ENCODE results near the gene P2RY2.

P2RY2 gene

DNA sequence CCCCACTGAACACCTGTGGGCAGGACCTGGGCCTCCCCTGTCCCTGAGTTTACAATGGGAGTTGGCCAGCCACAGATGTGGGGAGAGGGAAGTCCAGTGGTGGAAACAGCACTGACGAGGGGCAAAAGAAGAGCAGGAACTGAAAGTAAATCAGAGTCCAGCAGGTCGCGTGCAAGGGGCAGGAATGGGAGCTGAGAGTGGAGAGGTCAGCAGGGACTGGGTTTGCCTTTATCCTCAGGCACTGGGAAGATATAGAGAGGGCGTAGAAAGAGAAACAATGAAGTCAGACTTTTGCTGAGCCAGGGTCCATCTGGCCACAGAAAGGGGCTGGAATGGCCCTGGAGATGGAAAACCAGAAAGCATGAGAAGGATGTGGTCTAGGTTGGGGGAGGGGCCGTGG is 62.5 kb downstream of the P2RY2 start:
- Histone ChIP-seq H3K9me3 (ENCODE audit: insufficient read depth, low read length) (no peaks in the 10 kb centered on the region), H3F3A (ENCODE audit: insufficient read depth) (no peaks in the 10 kb centered on the region), H3K79me2 (ENCODE audit: insufficient read depth, low read length) (no peaks in the 10 kb centered on the region), H2AFZ (ENCODE audit: low read depth, low read length, severe bottlenecking) (no peak overlapping the region), H3K36me3 (ENCODE audit: low read length) (no peaks in the 10 kb centered on the region), H4K20me1 (ENCODE audit: low read depth, low read length) (no peaks in the 10 kb centered on the region), H3K9me2 (replicated peaks; ENCODE audit: insufficient read depth, low read length) (no peaks in the 10 kb centered on the region), H3K4me2 (ENCODE audit: low read depth, low read length, poor library complexity, severe bottlenecking) (no peak overlapping the region), H3K9ac (ENCODE audit: low read length) (no peak overlapping the region), H3K4me3 (ENCODE audit: insufficient read depth, low read length, poor library complexity, severe bottlenecking) (no peak overlapping the region), H3K27me3 (ENCODE audit: low read length) (no peaks in the 10 kb centered on the region), H3K27ac (ENCODE audit: low read depth, low read length) (no peak overlapping the region)
- TF ChIP-seq, protein P1, sequence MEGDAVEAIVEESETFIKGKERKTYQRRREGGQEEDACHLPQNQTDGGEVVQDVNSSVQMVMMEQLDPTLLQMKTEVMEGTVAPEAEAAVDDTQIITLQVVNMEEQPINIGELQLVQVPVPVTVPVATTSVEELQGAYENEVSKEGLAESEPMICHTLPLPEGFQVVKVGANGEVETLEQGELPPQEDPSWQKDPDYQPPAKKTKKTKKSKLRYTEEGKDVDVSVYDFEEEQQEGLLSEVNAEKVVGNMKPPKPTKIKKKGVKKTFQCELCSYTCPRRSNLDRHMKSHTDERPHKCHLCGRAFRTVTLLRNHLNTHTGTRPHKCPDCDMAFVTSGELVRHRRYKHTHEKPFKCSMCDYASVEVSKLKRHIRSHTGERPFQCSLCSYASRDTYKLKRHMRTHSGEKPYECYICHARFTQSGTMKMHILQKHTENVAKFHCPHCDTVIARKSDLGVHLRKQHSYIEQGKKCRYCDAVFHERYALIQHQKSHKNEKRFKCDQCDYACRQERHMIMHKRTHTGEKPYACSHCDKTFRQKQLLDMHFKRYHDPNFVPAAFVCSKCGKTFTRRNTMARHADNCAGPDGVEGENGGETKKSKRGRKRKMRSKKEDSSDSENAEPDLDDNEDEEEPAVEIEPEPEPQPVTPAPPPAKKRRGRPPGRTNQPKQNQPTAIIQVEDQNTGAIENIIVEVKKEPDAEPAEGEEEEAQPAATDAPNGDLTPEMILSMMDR (IDR thresholded peaks at IDR 0.05; ENCODE audit: insufficient read depth, low read length, poor library complexity, severe bottlenecking), result no peak
- no peak for TF ChIP-seq EZH2phosphoT487 (conservative IDR thresholded peaks at IDR 0.05; ENCODE audit: low read length)

DNA sequence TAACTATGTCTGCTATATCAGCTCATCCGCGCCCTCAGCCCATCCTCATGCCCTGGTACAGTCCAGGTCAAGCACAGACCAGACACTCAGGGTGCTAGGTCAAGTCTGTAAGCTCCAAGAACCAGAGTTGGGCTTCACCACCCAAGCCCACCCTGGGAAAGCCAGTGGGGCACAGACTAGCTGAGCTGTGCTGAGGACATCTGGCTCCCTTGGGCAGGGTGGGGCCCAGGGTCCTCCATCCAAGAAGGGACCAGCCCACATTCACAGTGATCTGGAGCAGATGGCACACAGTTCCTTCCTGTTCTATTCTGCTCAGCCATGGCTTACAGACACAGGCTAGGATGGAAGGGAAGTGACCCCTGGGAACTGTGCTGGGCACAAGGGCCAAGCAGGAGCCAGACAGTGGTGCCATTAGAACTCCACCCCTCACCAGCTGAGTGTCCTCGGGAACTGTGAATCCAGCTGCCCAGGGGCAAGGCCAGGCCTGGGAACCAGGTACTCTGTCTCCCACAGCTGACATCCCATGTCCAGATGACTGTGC is 63.2 kb downstream of the P2RY2 start:
- Histone ChIP-seq H3K4me3 (ENCODE audit: insufficient read depth, low read length, poor library complexity, severe bottlenecking) (no peak overlapping the region), H4K20me1 (ENCODE audit: low read depth, low read length) (no peaks in the 10 kb centered on the region), H3K36me3 (ENCODE audit: low read length) (no peaks in the 10 kb centered on the region), H2AFZ (ENCODE audit: low read depth, low read length, severe bottlenecking) (no peak overlapping the region), H3K9me3 (ENCODE audit: insufficient read depth, low read length) (no peaks in the 10 kb centered on the region), H3F3A (ENCODE audit: insufficient read depth) (no peaks in the 10 kb centered on the region), H3K27me3 (ENCODE audit: low read length) (no peaks in the 10 kb centered on the region), H3K79me2 (ENCODE audit: insufficient read depth, low read length) (no peaks in the 10 kb centered on the region), H3K27ac (ENCODE audit: low read depth, low read length) (no peak overlapping the region), H3K4me2 (ENCODE audit: low read depth, low read length, poor library complexity, severe bottlenecking) (no peak overlapping the region), H3K9me2 (replicated peaks; ENCODE audit: insufficient read depth, low read length) (no peaks in the 10 kb centered on the region), H3K9ac (ENCODE audit: low read length) (no peak overlapping the region)
- TF ChIP-seq EZH2phosphoT487 (conservative IDR thresholded peaks at IDR 0.05; ENCODE audit: low read length), result no peak

DNA sequence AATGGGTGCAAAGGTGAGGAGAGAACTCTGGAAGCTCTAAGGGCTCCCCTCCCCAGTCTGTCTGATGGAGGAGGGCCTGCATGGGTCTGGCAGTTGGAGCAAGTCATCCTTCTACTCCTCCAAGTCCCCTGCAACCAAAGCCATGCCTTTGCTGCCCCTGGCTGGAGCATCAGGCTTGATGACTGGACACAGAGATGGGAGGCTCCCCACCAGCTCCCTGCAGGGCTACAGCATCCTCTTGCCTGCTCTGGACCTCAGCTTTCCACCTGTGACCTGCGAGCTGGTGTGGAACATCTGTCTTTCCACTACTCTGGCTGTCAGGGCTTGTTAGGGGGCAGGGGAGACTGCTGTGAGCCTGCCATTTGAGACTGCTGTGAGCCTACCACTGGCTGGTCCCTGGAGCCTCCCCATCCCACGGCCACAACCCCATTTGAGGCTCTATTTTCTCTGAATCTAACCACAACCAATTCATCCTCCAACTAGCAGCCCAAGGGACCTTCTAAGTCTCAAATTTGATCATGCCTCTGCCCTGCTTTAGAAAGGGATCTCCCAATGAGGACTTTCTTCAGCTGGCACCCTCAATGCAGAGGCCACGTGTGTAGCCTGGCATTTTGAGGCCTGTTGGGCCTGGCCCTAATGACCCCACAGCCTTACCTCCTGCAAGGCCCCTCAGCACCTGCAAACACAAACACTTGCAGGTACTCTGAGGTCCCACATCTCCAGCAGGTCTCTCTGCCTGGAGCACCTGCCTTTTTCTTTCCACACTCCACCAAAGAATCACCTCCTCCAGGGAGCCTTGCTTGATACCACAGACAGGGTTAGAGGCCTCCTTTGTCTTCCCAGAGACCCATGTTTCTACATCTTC is 63.9 kb downstream of the P2RY2 start:
- H3K9me3 ChIP-seq (ENCODE audit: insufficient read depth, low read length), result no peaks in the 10 kb centered on the region
- H3K36me3 ChIP-seq (ENCODE audit: low read length), result no peaks in the 10 kb centered on the region
- no peaks in the 10 kb centered on the region for H3K27me3 ChIP-seq (ENCODE audit: low read length)
- no peak overlapping the region for H3K4me2 ChIP-seq (ENCODE audit: low read depth, low read length, poor library complexity, severe bottlenecking)
- H3K9ac ChIP-seq (ENCODE audit: low read length), result no peak overlapping the region
- no peaks in the 10 kb centered on the region for H3K79me2 ChIP-seq (ENCODE audit: insufficient read depth, low read length)
- no peaks in the 10 kb centered on the region for H4K20me1 ChIP-seq (ENCODE audit: low read depth, low read length)
- H2AFZ ChIP-seq (ENCODE audit: low read depth, low read length, severe bottlenecking), result no peak overlapping the region
- no peak overlapping the region for H3K27ac ChIP-seq (ENCODE audit: low read depth, low read length)
- H3K9me2 ChIP-seq (replicated peaks; ENCODE audit: insufficient read depth, low read length), result no peaks in the 10 kb centered on the region
- H3F3A ChIP-seq (ENCODE audit: insufficient read depth), result no peaks in the 10 kb centered on the region
- no peak overlapping the region for H3K4me3 ChIP-seq (ENCODE audit: insufficient read depth, low read length, poor library complexity, severe bottlenecking)
- TF ChIP-seq, protein P1 (IDR thresholded peaks at IDR 0.05; ENCODE audit: insufficient read depth, low read length, poor library complexity, severe bottlenecking), result no peak
- no peak for TF ChIP-seq EZH2phosphoT487 (conservative IDR thresholded peaks at IDR 0.05; ENCODE audit: low read length)

All from SU-DHL-6 (cell line).